ENCODE results near the gene FOXN3.

FOXN3 gene

GRCh38 chr14:89367779-89368120, 49.3 kb downstream of the FOXN3 start:
- DNase-seq (ENCODE audit: extremely low spot score) = no peak
- ChIA-PET CTCF (interaction anchor here (1.1 to 3.7 kb wide), 3 partner anchors 16 to 59 kb away, joined by 3 to 10 read pairs (median 4); no protein-coding TSS in a partner anchor), POLR2A (no interaction called here)
- no peak for TF ChIP-seq CTCF (IDR thresholded peaks at IDR 0.05; ENCODE audit: control extremely low read depth, extremely low read depth, low read depth, missing control alignments)

DNA sequence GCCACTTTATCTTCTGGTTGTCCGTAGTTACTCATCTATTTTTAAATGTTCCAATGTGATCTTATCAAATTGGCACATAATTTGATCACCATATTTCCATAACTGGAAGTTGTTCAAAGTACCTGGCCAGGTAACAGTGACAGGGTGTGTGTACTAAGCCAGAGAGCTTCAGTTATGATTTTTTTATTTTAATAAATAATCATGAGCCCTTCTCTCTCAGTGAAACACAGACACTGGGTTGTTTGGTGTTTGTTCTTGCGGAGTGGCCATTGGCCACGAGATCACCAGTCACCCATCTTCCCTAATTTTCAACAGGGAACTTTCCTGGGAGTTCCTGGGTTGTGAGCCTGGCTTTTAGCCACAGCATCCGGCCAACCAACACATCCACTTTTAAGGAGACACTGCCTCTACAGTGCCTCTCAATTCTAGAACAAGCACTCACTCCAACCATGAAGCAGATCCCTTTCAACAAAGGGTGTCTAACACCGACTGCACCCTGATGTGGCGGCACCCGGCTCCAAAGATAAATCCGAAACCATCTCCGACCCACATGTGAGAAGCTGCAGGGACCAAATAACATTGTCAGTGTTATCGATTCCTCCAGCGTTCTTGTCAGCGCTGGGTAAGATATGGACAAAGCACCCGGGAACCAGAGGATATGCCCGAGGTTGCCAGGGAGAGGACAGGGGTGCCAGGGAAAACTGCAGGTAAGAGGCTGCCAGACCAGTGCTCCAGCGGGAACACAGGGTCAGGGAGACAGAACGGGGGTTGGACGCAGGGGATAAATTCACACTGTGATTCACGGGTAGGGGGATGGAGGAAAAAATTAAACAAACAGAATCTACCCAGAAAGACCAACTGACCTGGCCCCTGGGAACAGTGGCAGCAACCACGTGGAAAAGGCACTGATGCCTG, 49.9 kb downstream of the FOXN3 start:
- ChIA-PET POLR2A (no interaction called here), CTCF (interaction anchor here (1.0 to 3.7 kb wide), 4 partner anchors 17 to 58 kb away, joined by 3 to 10 read pairs (median 4); no protein-coding TSS in a partner anchor)
- no peak for DNase-seq (ENCODE audit: extremely low spot score)
- TF ChIP-seq CTCF (IDR thresholded peaks at IDR 0.05; ENCODE audit: control extremely low read depth, extremely low read depth, low read depth, missing control alignments) = no peak

DNA sequence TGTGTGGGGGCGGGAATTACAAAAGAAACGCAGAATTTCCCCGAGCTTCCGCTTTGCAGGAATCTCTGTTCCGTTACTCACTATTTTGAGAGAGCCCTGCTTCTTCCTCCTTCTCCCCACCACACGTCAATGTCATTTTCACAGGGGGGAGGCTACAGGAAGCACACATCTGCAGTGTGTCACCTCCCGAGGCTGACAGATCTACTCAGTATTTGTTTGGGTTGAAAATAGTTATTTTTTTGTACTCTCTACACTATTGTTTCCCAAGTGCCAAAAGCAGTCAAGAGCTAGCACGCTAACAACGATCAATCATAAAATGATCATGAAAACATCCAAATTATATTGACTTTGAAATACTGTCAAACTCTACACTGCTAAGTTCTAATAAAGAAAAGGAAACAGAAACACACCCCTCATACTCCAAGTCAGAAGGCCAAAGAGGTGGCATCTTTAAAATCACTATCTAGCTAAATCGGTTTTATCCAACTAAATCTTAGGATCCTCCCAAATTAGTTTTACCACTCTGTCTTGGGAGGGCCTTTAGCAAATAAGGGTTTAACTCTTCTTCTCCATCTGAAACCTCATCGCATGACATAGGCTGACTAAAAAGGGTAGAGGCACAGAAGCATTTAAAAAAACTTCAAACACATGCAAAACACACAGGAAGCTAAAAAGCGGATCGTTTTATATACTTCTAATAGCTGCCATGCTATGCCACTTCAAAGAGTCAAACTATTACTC, 51.8 kb downstream of the FOXN3 start:
- POLR2A ChIA-PET = no interaction called here

DNA sequence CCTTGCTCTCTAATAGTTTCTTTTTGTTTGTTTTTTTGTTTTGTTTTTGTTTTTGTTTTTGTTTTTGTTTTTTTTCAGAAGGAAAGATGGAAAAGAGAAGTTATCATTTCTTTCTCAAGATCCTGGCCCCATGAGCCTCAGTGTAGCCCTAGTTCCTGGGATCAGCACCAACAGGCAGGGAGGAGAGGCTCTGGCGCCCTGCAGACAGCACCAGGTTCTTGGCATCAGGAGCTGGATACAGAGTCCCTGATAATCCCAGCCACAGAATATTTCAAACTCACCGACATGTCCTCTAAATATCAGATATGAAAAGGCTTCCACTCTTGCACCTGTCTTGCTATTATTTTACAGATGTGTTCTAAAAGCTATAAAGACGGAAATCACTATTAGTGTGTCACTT, 52.7 kb downstream of the FOXN3 start:
- no peak for TF ChIP-seq CTCF (IDR thresholded peaks at IDR 0.05; ENCODE audit: control extremely low read depth, extremely low read depth, low read depth, missing control alignments)
- DNase-seq (ENCODE audit: extremely low spot score) = no peak
- ChIA-PET POLR2A (no interaction called here), CTCF (interaction anchor here (0.9 to 3.7 kb wide), 10 partner anchors 8 to 123 kb away, joined by 3 to 10 read pairs (median 4); no protein-coding TSS in a partner anchor)

More for the DNA sequence above, 51.8 kb downstream of the FOXN3 start:
- DNase-seq (ENCODE audit: extremely low spot score) = peak; percentile 75
- TF ChIP-seq CTCF (IDR thresholded peaks at IDR 0.05; ENCODE audit: control extremely low read depth, extremely low read depth, low read depth, missing control alignments) = no peak
- CTCF ChIA-PET = interaction anchor here (0.9 to 3.7 kb wide), 13 partner anchors 9 to 124 kb away, joined by 3 to 10 read pairs (median 4); no protein-coding TSS in a partner anchor

- ChIA-PET POLR2A (no interaction called here), CTCF (interaction anchor here (1.4 kb wide), 1 partner anchor 36 kb away, joined by 3 read pairs; no protein-coding TSS in a partner anchor)
- DNase-seq (ENCODE audit: extremely low spot score) = no peak
- TF ChIP-seq CTCF (IDR thresholded peaks at IDR 0.05; ENCODE audit: control extremely low read depth, extremely low read depth, low read depth, missing control alignments) = no peak
Observed at GRCh38 chr14:89360277-89360676, 56.8 kb downstream of the FOXN3 start.

GRCh38 chr14:89359477-89360222, 57.4 kb downstream of the FOXN3 start:
- POLR2A ChIA-PET = no interaction called here
- CTCF ChIA-PET = interaction anchor here (0.8 to 2.8 kb wide), 4 partner anchors 18 to 36 kb away, joined by 3 to 8 read pairs (median 5); no protein-coding TSS in a partner anchor
- no peak for TF ChIP-seq CTCF (IDR thresholded peaks at IDR 0.05; ENCODE audit: control extremely low read depth, extremely low read depth, low read depth, missing control alignments)
- no peak for DNase-seq (ENCODE audit: extremely low spot score)
